GM19035 (cell line): Measurements from ENCODE around the gene KDM4C.
"Not testable (repeated sequence)": the region's sequence is repeated elsewhere in the genome, so short reads cannot be mapped to it uniquely, and the experiment has no call there.

ENCODE experiments used
- ATAC-seq: cut with Tn5 transposase; IDR thresholded peaks from one replicate; pipeline ENCODE4 v1.9.1; 2021; ENCODE audit not compliant: unreplicated experiment

KDM4C gene

DNA sequence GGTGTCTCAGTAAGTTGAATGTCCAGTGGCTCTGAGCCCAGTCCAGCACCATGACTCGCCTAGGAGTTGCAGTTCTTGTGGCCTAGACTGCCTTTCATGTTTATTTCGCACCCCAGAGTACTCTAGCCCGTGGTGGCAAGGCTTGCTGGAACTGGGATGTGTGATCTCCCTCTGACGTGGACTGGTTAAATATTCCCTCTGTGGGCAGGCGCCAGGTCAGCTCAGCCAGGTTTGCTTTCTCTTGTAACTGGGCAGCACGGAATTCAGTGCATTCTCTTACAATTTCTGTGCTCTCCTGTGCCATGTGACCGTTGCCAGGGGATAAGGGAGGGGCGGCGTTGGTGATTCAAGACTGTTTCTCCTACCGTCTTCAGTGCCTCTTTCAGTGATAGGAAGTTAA is 270.8 kb downstream of the KDM4C start:
- ATAC-seq: no peak

DNA sequence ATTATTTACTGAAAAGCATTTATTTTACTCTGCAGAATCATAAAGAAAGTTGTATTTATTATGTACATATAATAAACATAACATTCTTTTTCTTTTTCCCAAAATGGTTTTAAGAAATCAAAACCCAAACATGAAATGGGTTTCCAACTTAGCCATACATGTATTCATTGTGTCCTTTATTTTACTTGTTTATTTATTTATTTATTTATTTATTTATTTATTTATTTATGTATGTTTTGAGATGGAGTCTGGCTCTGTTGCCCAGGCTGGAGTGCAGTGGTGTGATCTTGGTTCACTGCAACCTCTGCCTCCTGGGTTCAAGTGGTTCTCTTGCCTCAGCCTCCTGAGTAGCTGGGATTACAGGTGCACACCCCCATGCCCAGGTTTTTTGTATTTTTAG is 273.2 kb downstream of the KDM4C start:
- ATAC-seq: not testable (repeated sequence)

DNA sequence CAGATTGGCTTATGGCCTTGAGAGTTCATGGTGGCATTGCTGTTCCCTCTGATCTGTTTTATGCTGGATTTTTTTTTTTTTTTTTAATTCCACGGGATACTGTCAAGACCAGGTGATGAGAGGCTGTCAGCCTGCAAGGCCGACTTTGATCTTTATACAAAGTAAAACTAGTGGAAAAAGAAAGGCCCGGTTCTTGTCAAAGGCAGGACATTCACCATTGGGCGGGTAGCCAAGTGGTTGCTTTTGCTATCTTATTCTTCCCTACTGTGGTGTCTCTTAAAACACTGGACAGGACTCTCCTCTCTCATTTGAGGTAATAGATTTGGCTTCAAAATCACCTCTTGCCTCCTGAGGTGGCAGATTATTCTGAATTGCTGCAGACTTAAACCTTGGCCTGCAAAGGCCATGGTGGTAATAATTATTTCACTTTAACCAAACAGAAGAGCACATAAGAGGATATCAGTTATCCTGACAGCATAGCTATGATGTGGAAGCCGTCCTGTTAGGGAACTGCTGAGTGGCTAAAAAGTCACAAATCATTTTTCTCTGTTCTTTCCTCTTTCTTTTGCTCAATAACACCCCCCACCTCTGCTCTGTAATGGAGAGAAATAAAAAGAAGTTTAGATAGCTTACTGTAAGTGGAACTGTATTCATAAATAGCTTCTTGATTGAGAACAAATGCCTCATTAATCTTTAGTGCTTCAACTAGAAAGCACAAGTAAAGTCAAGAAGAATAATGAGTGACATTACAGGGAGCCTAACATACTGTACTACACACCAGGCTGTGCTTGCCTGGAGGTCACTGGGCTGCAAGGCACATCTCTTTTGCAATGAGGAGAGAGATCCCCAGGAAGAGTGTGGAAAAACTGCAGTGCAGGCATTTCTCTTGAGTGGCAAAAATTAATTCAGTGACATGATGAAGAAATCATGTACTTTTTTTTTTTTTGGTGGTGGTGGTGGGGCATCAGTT is 275.6 kb downstream of the KDM4C start:
- ATAC-seq: no peak

DNA sequence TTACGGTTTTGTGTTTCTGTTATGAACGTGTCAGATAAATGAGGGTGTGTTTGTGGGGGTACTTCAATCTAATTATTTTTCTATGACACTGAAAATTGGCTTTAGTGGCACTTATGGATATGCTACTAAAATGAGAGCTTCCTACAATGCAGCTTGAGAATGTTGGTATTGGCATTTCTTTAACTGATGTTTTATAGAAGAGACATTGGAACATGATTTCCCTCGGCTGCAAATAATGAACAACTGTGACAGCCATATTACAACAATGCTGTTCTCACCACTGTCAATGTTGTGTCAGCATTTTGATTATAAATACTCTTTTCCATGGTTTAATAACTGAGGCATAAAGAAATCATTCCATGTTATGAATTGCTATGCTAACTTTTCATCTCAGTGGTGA is 279.4 kb downstream of the KDM4C start:
- ATAC-seq: no peak

DNA sequence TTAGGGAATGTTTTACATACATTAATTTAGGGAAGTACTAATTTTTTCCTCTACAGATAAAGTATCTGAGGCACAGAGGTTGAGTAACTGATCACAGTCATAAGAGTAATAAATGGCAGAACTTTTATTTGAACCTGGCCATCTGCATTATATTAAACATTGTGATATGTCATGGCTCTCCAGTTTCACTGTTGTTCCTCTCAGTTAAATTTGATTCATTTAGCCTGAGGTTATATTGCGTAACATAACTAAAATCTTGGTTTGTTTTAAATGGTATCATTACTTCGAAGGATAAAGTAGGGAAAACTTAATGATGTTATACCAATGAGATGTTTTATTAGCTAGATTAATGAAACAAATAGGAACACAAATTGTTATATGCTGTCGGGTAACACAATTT is 284.4 kb downstream of the KDM4C start:
- no peak for ATAC-seq

DNA sequence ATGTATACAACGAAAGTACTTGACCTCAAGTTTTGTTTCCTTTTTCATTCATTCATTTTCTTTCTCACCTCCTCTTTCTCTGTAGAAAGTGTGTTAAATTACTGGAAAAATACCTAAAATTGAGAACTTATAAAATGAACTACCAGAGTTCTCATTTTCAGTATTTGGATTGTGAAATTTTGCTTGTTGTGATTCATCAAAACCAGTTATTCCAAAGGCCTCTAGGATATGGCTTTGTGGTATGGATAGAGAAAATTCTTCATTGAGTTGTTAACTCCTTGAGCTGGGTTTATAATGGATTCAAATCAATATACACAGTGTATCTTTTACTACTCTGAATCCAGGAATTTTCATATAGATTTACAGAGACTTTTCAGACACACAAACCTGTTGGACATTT is 287.6 kb downstream of the KDM4C start:
- no peak for ATAC-seq

DNA sequence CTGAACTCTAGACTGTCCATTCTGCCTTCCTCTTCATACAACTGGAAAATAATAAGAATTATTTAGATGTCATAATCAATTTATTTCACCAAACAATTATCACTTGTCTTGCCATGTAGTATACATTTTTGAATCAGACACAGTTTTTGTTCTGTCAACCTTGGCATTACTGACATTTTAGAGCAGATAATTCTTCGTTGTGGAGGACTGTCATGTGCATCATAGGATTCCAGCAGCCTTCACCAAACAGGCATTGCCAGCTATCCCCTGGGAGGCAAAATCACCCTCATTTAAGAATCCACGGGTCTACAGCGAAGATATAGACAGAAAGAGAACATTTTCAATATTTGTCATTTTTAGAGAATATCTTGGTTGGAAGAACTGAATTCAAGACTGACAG is 293.9 kb downstream of the KDM4C start:
- no peak for ATAC-seq

DNA sequence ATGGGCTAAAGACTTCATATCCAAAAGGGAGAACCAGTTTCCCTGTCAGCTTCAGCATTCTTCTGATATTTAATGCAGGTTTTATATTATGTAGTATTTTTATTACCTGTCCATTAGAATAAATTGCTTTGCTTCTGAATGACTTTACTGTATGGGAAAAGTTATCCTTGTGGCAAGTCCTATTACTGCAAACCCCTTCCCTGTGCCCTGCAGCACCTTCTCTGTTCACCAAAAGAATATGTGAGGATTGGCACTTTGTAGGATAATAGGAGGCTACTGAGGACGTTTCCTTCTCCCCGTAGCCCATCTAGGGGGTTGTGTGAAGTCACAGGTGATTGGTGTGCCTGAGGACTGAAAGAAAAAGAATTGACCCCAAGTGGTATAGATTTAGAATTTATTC is 296.1 kb downstream of the KDM4C start:
- ATAC-seq: no peak

DNA sequence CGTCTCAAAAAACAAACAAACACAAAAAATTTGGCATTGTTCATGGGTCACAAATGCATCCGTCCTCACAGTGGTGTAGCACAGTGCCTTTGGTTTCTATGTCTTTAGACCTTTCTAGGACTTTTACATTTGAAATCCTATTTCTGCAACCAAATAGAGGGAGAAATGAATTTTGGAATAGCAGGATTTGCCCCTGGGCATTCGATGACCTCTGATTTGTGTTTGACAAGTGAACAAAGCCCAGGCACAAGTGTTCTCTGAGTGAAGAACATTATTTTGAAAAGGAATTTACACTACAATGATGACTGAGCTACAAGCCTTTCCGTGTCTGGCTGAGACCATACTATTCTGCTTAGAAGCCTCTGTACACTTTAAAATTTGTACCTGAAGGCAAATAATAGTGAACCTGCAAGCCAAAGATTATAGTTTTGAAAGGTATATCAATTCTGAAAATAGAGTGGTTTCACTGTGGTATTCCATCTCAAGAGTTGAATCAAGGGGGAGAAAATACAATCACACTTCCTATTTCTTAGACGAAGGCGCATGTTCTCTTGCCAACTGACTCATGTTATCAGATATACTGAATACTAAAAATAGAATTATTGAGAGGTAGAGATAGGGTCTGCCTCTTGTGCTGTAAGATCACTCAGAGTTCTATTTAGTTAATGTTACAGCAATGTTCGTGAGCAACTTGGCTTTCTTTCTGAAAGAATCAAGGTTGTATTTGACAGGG is 297.6 kb downstream of the KDM4C start:
- no peak for ATAC-seq

DNA sequence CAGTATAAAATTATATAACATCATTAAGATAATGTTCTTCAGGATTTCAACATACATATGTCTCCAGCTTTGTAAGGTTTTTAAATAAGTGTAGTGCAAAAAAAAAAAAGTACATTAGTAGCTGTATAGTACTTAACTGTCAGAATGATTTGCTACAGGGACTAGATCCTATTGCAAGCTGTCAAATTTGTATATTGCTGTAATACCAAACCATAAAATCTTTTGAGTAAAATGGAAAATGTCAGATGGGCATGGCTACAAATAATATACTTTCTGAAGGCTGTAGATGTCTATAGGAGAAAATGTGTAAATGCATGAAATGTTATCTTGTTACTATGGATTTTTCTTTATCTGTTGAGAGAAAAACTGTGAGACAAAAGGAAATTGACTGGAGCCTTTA is 298.5 kb downstream of the KDM4C start:
- no peak for ATAC-seq

DNA sequence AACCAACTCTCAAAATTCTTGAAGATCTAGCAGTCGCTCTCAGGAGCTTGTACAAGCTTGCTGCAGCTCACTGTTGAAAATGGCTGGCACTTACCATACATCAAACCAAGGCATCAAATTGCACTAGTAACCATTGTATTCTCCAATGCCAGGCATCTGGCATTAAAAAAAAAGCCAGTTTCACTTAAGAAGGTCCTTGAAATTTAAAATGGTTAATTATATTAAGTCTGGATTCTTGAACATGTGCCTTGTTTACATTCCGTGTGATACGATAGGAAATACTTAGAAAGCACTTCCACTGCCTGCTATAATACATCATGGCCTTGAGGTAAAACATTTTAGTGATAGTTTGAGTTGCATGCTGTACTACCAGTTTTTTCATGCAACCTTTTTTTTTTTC is 300.7 kb downstream of the KDM4C start:
- ATAC-seq: no peak

DNA sequence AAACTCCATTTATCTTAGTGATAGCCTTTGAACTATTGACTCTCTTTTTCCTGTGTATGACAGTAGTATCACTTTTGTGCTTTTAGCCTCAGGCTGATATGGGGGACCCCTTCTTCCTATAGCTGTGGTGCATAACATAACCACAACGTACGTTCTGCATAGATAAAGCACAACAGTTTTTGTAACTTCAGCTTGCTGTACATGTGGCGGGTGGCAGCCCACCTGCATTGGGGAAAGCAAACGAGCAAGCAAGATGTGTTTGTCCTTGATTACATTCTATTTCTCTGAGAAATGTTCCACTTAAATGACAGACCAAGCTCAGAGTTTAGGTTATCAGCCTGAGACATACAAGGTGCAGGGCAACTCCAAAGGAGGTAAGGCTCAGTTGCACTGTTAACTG is 309.4 kb downstream of the KDM4C start:
- ATAC-seq: no peak

DNA sequence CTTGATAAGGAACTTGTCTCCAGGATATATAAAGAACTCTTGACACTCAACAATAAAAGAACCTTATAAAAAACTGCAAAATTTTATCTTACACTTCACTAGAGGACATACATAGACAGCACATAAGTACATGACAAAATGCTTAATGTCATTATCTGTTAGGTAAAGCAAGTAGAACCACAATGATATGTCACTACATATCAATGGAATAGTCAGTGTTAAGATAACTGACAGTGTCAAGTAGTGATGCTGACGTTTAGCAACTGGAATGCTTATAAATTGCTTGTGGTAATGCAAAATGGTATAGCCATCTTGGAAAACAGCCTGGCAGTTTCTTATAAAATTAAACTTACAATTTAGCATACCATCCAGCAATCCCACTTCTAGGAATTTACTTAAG is 314.1 kb downstream of the KDM4C start:
- ATAC-seq: no peak

DNA sequence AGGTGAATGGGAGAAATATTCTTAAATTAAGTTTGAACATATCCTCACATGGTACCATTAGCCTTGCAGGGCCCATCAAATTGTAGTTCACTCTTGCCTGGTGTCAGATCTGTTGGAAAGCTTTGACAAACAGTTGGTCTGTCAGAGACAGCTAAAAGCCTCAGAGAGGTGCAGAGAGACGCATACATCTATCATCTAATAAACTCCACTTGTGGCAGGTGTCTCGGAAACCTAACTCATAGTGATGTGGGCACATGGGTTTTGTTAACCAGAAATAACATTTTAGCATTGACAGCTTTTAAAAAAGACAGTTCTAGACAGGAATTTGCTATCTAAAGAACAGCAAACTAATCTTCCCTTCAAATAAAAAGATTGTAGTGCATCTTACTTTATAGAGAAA is 315.9 kb downstream of the KDM4C start:
- no peak for ATAC-seq

DNA sequence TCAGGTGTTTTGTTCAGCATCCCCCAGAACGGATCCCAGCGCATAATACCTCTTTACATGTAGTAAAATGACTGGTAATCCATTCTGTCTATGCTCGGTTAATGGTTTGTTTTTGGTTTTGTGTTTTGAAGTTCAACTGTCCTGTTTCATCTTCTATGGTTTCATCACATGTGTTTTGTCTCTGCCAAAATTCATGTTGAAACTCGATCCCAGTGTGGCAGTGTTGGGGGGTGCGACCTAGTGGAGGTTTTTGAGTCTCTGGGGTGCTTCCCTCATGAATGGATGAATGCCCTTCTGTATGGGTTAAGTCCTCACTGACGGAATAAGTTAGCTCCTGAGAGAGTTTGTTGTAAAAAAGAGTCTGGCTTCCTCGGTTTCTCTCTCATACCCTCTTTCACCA is 317.4 kb downstream of the KDM4C start:
- ATAC-seq: no peak

DNA sequence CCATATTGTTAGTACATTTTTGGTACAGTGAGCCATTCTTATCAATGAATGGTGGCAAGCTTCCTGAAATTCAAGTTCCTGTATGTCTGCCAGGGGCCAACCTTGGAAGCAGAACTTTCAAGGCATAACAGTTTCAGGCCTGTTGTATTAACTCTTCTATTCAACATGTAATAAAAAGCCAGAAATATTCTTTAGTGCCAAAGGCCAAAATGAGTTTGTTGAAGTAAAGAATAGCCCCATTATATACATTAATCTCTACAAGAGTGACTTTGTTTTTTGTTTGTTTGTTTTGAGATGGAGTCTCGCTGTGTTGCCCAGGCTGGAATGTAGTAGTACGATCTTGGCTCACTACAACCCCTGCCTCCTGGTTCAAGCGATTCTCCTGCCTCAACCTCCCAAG is 321.3 kb downstream of the KDM4C start:
- no peak for ATAC-seq

DNA sequence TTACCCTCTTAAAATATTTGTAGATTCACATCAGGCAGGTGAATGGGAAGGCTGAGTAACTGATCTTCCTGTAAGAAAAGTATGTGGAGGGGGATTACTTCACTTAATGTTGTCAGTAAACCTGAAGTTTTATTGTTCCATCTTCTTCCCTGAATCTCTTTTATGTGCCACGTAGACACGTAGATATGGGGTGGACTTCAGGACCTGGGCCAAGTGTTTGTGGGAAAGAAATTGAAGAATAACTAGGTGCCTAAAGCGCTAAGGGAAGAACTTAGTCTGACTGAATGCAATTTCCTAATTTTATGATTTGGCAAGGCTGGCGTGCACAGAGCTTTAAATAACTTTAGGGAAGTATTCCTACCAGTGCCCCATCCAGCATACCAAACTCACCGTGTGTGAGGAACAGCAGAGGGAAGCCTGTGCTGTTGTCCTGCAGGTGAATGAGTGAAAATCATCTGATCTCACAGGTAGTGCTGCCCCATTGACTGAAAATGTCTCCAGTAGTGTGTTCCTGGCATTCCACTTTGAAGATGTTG is 323.4 kb downstream of the KDM4C start:
- ATAC-seq: no peak

DNA sequence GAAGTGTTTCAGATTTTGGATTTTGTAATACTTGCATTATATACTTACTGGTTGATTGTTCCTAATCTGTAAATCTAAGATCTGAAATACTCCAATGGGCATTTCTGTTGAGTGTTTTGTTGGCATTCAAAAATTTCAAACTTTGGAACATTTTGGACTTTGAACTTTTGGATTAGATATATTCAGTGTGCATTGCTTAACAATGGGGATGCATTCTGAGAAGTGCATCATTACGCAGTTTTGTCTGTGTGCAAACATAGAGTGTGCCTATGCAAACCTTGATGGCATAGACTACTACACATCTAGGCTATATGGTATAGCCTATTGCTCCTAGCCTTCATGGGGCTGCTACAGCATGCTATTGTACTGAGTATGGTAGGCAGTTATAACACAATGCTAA is 325.4 kb downstream of the KDM4C start:
- no peak for ATAC-seq

DNA sequence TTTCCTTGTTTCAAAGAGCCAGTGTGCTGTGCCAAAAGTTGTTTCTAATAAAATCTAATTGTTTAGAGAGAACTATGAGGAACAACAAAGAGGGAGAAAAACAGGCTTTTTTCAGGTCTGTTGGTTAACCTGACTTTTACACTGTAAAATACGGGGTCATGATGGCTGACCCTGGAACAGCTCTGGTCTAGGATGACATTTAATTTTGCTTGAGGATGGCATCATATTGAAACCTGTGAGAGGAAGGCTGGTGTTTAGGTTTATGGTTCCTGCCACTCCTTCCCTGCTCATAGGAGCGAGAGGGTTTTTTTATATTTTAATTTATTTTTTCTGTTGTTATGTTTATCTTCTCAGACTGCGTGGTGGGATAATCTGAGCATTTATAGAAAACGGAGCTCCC is 327.6 kb downstream of the KDM4C start:
- no peak for ATAC-seq

DNA sequence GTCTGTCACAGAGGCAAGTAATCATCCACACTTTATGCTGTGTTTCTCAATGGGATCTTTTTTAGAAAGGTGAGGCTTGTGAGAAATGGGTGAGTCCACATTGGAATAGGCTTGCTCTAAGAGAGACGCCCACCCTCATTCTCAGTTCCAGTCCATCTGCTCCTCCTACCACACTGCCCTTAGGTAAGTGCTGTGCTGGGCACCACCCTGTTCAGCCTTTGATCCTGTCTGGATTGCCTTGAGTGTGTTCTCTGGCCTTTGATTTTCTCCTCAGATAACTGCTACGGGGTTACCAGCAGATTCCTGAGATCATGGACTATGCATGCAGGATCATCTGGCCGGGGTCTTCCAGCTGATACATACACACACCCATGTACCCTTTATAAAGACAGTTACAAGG is 328.6 kb downstream of the KDM4C start:
- no peak for ATAC-seq

DNA sequence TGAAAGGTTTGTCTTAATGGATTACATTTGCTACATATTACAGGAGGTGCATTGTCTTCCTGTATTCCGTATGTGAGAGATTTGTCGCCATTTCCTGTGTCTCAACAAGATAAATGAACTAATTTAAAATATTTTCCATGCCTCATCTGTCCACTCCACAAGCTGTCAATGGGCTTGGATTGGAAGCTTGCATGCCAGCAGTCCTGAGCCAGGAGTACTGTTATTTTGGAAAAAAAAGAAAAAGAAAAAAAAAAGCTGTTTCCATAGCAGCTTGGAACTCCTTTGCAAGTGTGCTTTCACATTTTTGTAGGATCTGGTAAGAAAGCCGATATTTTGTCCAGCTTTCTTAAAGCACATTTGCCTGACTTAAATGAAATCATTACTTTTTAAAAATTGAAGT is 330.8 kb downstream of the KDM4C start:
- no peak for ATAC-seq
